T follicular helper cell (primary cell): ENCODE measurements around the gene RYR1.
"Not testable (repeated sequence)": the region's sequence is repeated elsewhere in the genome, so short reads cannot be mapped to it uniquely, and the experiment has no call there.

Source experiments
- DNase-seq: peaks from one replicate; pipeline ENCODE4 v3.0.0-alpha.2; 2020; ENCODE audit warnings: low read depth

The RYR1 gene

DNA sequence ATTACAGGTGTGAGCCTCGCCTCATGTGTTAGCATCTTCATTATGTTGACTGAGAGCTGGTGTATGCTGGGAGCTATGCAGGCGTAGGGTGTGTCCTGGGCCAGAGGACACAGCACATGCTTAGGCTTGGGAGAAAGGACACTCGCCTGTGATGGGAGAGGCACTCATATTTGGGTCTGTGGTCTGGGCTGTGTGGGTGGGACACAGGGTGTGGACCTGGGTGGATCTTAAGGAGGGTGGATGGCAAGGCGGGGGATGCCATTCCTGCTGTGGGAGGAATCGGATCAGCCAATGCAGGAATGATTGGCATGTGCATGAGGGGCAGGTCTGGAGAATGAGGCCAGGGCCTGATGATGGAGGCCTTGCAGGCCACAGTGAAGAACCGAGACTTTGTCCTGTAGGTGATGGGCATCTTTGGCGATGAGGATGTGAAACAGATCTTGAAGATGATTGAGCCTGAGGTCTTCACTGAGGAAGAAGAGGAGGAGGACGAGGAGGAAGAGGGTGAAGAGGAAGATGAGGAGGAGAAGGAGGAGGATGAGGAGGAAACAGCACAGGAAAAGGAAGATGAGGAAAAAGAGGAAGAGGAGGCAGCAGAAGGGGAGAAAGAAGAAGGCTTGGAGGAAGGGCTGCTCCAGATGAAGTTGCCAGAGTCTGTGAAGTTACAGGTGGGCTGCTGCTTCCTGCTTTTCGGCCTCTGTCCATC lies 55.4 kb downstream of the RYR1 start:
- no peak for DNase-seq

DNA sequence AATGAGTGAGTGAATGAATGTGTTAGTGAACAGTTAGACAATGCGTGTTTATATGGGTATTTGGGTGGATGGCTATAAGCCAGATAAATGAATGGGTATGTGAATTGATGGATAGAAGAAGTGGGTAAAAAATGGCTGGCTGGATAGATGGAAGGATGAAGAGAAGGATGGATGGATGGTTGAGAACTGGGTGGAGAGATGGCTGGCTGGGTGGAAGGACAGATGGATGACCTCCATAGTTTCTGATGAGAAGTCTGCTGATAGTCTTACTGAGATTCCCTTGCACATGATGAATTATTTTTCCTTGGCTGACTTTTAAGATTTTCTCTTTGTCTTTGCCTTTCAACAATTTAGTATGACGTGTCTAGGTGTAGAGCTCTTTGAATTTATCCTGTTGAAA lies 57.4 kb downstream of the RYR1 start:
- DNase-seq, result no peak

DNA sequence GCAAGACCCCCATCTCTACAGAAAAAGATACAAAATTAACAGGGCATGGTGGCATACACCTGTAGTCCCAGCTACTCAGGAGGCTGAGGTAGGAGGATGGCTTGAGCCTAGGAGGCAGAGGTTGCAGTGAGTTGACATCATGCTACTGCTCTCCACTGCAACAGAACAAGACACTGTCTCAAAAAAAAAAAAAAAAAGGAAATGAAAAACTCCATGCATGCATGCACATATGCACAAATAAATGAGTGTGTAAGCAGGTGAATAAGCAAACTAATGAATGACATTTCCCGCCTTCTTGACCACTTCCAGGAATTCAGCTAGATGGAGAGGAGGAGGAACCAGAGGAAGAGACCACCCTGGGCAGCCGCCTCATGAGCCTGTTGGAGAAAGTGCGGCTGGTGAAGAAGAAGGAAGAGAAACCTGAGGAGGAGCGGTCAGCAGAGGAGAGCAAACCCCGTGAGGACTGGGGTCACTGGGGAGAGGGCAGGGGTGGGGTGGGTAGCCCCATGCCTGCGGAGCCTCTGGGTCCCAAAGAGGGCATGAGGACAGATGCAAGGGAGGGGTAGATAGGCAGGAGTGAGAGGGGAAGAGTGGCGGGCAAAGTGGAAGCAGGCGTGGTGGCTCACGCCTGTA lies 58.8 kb downstream of the RYR1 start:
- no peak for DNase-seq

GRCh38 chr19:38494379-38494778 lies 60.9 kb downstream of the RYR1 start:
- no peak for DNase-seq

DNA sequence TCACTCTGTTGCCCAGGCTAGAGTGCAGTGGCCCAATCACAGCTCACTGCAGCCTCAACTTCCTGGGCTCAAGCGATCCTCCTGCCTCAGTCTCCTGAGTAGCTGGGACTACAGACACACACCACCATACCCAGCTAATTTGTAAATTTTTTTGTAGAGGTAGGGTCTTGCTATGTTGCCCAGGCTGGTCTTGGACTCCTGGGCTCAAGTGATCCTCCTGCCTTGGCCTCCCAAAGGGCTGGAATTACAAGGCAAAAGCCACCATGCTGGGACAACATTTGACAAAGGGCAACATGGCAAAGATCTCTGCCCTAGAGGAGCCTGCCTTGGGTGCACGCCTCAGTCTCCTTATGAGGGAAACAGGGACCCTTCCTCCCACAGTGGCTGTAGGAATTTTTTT lies 61.9 kb downstream of the RYR1 start:
- DNase-seq, result not testable (repeated sequence)

GRCh38 chr19:38496116-38496515 lies 62.6 kb downstream of the RYR1 start:
- no peak for DNase-seq

- no peak for DNase-seq
These were observed 63.4 kb downstream of the RYR1 start for GRCh38 chr19:38496603-38497487.

- no peak for DNase-seq
These were observed 64.4 kb downstream of the RYR1 start for GRCh38 chr19:38497907-38498306.

GRCh38 chr19:38499532-38499931 lies 66.0 kb downstream of the RYR1 start:
- DNase-seq, result no peak

GRCh38 chr19:38500450-38500849 lies 67.0 kb downstream of the RYR1 start:
- no peak for DNase-seq

GRCh38 chr19:38502410-38503076 lies 69.1 kb downstream of the RYR1 start:
- DNase-seq, result no peak

- no peak for DNase-seq
These were observed 69.6 kb downstream of the RYR1 start for GRCh38 chr19:38503077-38503410.

DNA sequence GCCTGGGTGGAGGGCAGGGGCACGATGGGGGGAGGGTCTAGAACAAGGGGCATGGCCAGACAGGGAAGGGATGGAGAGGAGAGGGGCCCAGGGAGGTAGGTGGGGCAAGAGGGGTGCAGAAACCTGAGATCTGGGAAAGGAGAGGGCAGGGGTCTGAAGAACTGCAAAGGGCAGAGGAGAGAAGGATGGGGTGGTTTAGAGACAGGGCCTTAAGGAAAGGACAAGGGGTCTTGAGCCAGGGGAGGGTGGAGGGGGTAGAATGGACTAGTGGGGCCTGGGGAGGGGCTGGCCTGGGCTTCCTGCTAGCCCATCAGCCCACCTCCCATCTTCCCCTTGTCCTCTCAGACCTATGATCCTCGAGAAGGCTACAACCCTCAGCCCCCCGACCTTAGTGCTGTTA lies 72.5 kb downstream of the RYR1 start:
- no peak for DNase-seq

DNA sequence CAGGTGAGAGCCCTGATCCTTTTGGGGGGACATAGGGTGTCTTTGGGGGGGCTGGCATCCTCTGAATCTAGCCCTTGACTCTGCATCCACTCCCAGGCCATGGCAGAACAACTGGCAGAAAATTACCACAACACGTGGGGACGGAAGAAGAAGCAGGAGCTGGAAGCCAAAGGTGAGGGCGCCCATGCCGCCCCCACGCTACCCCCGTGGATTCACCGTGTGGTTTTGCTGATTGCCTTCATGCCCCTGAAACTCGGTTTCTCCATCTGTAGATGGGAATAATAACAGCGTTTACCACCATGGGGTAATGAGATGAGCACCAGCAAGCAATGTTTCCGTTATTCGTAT lies 72.9 kb downstream of the RYR1 start:
- DNase-seq, result no peak

DNA sequence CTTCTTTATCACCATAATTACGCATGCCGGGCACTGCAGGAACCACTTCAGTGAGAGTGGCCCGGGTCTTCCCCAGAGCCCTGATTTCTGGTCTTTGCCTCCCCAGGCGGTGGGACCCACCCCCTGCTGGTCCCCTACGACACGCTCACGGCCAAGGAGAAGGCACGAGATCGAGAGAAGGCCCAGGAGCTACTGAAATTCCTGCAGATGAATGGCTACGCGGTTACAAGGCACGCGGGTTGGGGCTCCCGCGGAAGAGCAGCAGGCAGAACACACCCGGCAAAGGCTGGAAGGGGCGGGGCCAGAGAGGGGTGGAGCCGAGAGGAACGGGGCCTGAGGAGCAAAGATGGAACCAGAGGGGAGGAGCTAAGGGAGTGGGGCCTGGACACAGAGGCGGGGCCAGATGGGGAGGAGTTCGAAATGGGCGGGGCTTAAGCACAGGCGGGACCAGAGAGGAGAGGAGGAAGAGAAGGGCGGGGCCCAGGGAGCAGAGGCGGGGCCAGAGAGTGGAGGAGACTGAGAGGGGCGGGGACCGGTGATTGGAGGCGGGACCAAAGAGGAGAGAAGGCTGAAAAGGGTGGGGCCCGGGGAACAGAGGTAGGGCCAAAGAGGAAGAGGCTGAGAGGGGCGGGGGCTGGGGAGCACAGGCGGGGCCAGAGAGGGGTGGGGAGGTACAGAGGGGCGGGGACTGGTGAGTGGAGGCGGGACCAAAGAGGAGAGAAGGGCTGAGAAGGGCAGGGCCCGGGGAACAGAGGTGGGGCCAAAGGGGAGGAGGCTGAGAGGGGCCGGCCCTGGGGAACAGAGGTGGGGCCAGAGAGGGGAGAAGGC lies 73.4 kb downstream of the RYR1 start:
- DNase-seq, result peak; percentile 91

DNA sequence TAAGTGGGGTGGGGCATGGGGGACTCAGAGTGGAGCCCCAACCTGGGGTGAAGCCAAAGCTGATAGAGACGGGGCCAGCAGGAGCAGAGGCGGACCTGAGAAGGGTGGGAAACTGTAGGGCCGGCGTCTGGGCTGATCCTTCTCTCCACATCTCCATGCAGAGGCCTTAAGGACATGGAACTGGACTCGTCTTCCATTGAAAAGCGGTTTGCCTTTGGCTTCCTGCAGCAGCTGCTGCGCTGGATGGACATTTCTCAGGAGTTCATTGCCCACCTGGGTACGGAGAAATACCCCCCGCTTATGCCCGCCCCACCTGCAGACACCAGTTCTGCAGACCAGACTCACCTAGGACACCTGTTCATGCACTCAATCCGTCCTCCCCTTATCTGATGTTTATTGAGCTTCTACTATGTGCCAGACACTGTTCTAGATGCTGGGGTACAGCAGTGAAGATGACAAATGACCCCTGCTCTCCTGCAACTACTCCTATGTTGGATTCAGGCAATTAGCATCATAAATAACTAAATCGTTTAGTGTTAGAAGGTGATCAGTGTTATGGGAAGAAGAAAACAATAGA lies 74.1 kb downstream of the RYR1 start:
- no peak for DNase-seq

DNA sequence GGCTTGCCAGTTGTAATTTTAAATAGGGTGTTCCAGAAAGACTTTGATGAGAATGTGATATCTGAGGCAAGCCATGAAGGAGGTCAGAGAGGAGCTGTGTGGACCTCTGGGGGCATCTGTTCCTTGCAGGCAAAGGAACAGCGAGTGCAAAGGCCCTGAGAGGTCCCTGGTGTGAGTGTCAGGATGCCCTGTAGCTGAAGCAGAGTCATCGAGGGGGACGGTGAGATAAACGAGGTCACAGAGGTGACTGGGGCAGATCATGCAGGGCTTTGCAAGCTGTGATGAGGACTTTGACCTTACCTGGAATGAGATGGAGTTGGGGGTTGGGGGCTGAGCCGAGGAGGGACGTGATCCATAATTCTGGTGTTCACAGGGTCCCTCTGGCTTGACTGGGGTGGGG lies 75.0 kb downstream of the RYR1 start:
- no peak for DNase-seq

DNA sequence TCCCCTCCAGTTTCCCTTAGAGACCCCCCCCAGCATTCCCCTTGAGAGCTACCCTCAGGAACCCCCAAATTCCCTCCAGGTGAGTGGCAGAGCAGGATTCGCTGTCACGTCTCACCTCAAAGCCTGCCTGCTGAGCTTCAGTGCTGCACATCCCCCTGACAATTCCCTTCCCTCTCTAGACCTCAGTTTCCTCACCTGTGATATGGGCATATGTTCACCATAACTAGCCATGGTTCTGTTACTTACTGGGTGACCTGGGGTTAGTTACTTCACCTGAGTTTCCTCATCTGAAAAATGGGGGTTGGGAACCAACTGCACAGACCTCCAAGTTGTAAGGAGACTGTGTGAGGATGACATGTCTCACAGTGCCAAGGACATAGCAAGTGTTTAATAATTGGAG lies 75.5 kb downstream of the RYR1 start:
- DNase-seq, result no peak

- no peak for DNase-seq
These were observed 77.7 kb downstream of the RYR1 start for GRCh38 chr19:38511074-38511708.

DNA sequence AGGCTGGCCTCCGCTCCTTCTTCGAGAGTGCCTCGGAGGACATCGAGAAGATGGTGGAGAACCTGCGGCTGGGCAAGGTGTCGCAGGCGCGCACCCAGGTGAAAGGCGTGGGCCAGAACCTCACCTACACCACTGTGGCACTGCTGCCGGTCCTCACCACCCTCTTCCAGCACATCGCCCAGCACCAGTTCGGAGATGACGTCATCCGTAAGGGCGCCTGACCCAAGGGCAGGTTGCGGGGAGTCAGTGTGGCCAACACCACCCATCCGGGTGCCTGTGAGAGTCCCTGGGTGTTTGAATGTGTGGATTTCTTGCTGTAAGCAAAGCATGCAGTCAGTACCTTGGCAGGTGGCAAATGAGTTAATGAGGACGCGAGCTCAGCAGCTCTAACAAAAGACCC lies 78.8 kb downstream of the RYR1 start:
- DNase-seq, result no peak

- not testable (repeated sequence) for DNase-seq
These were observed 79.7 kb downstream of the RYR1 start for GRCh38 chr19:38513156-38513555.
